ENCODE data around the gene DDA1.
A peak's percentile ranks its signal among the peaks of the same experiment; 100 is the strongest.

Gene DDA1

DNA sequence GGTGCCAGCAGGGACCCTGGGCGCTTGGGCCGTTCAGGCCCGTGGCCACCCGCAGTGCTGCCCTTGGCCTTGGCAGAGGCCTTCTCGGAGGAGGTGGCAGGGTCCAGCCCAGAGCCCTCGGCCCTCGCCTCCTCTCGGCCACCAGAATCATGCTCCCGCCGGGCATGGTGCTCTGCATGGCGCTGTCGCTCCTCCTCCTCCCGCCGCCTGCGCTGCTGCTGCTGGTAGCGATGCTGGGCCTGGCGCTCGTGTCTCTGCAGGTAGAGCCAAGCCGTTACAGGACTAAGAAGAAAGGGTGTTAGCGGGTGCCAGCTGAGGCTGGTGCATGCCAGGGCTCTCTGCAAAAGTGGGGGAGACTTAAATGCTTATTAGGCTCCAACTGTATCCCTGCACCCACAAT, 15.8 kb downstream of the DDA1 start:
- H3K4me3 ChIP-seq (ENCODE audit: low read depth, low read length): no peak overlapping the region
- TF ChIP-seq MYC (IDR thresholded peaks at IDR 0.05; ENCODE audit: low read depth, low read length) (no peak), POLR2A (IDR thresholded peaks at IDR 0.05; ENCODE audit: extremely low read depth, insufficient read length) (no peak)
- TF ChIP-seq, protein P1, sequence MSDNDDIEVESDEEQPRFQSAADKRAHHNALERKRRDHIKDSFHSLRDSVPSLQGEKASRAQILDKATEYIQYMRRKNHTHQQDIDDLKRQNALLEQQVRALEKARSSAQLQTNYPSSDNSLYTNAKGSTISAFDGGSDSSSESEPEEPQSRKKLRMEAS (IDR thresholded peaks at IDR 0.05; ENCODE audit: low read depth, low read length): no peak
- TF ChIP-seq, protein P2, sequence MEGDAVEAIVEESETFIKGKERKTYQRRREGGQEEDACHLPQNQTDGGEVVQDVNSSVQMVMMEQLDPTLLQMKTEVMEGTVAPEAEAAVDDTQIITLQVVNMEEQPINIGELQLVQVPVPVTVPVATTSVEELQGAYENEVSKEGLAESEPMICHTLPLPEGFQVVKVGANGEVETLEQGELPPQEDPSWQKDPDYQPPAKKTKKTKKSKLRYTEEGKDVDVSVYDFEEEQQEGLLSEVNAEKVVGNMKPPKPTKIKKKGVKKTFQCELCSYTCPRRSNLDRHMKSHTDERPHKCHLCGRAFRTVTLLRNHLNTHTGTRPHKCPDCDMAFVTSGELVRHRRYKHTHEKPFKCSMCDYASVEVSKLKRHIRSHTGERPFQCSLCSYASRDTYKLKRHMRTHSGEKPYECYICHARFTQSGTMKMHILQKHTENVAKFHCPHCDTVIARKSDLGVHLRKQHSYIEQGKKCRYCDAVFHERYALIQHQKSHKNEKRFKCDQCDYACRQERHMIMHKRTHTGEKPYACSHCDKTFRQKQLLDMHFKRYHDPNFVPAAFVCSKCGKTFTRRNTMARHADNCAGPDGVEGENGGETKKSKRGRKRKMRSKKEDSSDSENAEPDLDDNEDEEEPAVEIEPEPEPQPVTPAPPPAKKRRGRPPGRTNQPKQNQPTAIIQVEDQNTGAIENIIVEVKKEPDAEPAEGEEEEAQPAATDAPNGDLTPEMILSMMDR (IDR thresholded peaks at IDR 0.05; ENCODE audit: low read depth, low read length): no peak
- DNase-seq (ENCODE audit: low read depth): no peak

DNA sequence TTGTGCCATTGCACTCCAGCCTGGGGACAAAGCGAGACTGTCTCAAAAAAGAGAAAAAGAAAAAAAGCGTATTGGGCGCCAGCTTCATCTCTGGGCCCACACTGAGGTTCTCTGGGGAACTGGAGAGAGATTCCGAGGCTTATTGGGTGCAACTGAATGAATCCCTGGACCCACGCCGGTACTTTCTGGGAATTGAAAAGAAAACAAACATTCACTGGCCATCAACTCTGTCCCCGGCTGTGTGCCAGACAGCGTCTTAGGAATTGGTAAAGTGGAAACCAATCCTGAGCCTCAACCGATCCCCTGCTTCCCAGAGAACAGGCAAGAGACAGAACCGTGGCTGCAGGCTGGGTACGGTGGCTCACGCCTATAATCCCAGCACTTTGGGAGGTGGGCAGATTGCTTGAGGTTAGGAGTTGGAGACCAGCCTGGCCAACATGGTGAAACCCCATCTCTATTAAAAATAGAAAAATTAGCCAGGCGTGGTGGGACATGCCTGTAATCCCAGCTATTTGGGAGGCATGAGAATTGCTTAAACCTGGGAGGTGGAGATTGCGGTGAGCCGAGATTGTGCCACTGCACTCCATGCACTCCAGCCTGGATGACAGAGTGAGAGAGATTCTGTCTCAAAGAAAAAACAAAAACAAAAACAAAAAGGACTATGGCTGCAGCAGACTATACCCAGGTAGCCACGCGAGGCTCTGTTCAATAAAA, 16.7 kb downstream of the DDA1 start:
- no peak for TF ChIP-seq POLR2A (IDR thresholded peaks at IDR 0.05; ENCODE audit: extremely low read depth, insufficient read length)
- TF ChIP-seq, protein P2 (IDR thresholded peaks at IDR 0.05; ENCODE audit: low read depth, low read length): no peak
- TF ChIP-seq MYC (IDR thresholded peaks at IDR 0.05; ENCODE audit: low read depth, low read length): no peak
- TF ChIP-seq, protein P1 (IDR thresholded peaks at IDR 0.05; ENCODE audit: low read depth, low read length): no peak
- DNase-seq (ENCODE audit: low read depth): no peak
- H3K4me3 ChIP-seq (ENCODE audit: low read depth, low read length): no peak overlapping the region

DNA sequence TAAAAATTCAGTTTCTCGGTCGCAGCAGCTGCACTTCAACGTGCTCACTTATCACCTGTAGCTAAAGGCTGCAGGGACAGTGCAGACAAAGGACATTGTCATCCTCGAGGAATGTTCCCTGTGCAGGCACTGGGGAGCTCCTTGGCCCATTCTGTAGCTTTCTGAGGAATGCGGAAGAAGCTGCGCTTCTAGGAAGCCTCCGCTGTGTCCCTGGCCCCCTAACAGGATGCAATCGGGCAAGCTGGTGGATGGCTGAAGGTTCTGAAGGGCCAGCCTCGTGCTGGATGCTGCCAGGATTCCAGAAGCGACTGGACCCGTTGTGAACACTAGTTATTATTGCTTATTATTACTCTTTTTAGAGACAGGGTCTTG, 17.2 kb downstream of the DDA1 start:
- DNase-seq (ENCODE audit: low read depth): no peak
- H3K4me3 ChIP-seq (ENCODE audit: low read depth, low read length): no peak overlapping the region

DNA sequence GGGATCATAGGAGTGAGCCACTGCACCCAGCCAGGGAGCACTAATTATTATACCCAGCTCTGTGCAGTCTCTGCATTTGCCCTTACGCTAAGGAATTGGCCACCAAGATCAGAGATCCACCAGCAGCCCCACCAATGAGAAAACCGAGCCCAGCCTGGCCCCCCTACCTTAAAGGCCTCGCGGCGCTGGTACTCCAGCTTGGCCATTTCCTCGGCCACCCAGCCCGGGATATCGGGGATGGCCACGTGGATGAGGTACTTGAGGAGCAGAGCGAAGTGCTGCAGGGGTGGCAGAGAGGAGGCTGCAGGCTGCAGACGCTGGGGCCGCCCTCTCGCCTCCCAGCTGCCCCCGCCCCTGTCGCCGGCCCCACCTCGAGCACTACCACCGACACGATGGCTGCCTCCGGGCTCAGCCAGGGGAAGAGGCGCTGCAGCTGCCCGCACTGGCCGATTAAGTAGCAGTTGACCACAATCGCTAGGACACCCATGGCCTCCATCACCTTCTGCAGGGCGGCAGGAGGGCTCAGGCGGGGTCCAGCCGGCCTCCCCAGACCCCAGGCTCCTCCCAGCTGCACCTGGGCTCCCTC, 17.8 kb downstream of the DDA1 start:
- TF ChIP-seq POLR2A (IDR thresholded peaks at IDR 0.05; ENCODE audit: extremely low read depth, insufficient read length) (no peak), MYC (IDR thresholded peaks at IDR 0.05; ENCODE audit: low read depth, low read length) (no peak)
- TF ChIP-seq, protein P2 (IDR thresholded peaks at IDR 0.05; ENCODE audit: low read depth, low read length): no peak
- TF ChIP-seq, protein P1 (IDR thresholded peaks at IDR 0.05; ENCODE audit: low read depth, low read length): no peak
- no peak for DNase-seq (ENCODE audit: low read depth)
- no peak overlapping the region for H3K4me3 ChIP-seq (ENCODE audit: low read depth, low read length)

More for the DNA sequence above, 17.2 kb downstream of the DDA1 start:
- TF ChIP-seq, protein P1 (IDR thresholded peaks at IDR 0.05; ENCODE audit: low read depth, low read length): no peak
- no peak for TF ChIP-seq MYC (IDR thresholded peaks at IDR 0.05; ENCODE audit: low read depth, low read length)
- TF ChIP-seq, protein P2 (IDR thresholded peaks at IDR 0.05; ENCODE audit: low read depth, low read length): no peak
- TF ChIP-seq POLR2A (IDR thresholded peaks at IDR 0.05; ENCODE audit: extremely low read depth, insufficient read length): no peak

DNA sequence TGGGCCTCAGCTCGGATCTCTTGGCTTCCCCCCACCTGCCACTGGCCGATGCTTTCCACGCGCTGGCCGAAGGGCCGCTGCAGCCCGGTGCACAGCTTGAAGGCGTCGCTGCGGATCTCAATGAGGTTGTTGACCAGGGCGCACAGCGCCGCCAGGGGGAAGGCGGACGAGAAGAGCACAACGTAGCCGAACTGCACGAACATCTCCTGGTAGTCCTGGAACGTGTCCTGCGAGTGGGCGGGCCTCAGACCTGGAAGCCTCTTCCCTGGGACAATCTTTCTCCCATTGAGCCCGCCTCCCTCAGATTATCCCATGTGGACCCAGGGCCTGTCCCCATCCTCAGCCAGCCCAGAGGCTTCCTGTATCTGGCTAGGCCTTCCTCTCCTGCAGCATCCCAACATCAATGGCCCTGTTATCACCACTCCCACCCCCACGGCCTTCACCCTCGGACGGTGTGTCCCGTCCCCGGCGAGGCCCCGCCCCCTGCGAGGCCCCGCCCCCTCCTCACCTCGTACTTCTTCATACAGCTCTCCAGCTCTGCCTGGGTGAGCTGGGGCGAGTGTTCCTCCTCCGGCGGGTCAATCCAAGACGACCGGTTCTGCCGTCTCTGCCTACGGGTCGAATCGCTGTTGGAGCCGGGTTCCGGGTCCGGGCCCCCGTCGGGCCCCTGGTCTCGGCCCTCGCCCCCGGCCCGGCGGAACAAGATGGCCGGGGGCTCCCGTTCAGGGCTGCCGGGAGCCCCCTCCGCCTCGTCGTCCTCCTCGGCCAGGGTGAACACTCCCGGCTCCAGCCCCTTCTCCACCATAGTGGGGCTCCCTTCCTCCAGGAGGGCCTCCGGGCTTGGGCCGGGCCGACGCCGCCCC, 18.5 kb downstream of the DDA1 start:
- no peak overlapping the region for H3K4me3 ChIP-seq (ENCODE audit: low read depth, low read length)
- peak; percentile 38 for DNase-seq (ENCODE audit: low read depth)
- TF ChIP-seq, protein P2 (IDR thresholded peaks at IDR 0.05; ENCODE audit: low read depth, low read length): no peak
- TF ChIP-seq, protein P1 (IDR thresholded peaks at IDR 0.05; ENCODE audit: low read depth, low read length): no peak
- no peak for TF ChIP-seq MYC (IDR thresholded peaks at IDR 0.05; ENCODE audit: low read depth, low read length)
- TF ChIP-seq POLR2A (IDR thresholded peaks at IDR 0.05; ENCODE audit: extremely low read depth, insufficient read length): no peak
